Measurements from ENCODE around the gene VSIR. TPM values are rescaled to one million over a fixed set of nuclear protein-coding genes. Genes with fewer than 3 reads are reported as not detected.

VSIR gene
- total RNA-seq, 2 donors from 2014 or later, result 0.07 to 0.68 TPM

DNA sequence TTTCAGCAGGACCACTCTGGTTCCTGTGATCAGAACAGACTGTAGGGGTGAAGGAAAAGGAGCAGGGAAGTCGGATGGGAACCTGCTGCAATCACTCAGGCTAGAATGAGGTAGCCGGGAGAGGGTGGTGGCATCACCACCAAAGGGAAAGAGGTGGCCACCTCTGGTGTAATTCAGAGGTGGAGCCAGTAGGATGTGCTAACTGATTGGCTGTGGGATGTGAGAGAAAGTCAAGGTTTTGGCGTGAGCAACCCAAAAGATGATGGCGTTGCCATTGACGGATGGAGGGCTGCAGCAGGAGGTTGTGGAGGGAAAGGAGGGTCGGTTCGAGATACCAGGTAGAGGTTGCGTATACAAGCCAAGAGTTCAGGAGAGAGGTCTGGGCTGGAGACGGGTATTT, 7.4 kb upstream of the VSIR start:
- 84 to 91% methylated on average over 7 to 9 of the region's 9 CpGs for WGBS, 2 experiments (ENCODE audit: insufficient coverage in 1 of 2, insufficient read length in 1 of 2)
- no peak overlapping the region for H3K27ac ChIP-seq (ENCODE audit: low read depth, low read length)
- no peak overlapping the region for H3K4me3 Mint-ChIP-seq
- no peaks in the 10 kb centered on the region for H3K27me3 ChIP-seq (ENCODE audit: control insufficient read depth, insufficient read depth, low read length, poor library complexity, severe bottlenecking)
- H3K4me1 Mint-ChIP-seq, result no peaks in the 10 kb centered on the region
- no peak overlapping the region for H3K9ac ChIP-seq (ENCODE audit: extremely low read depth, low read length, poor library complexity, severe bottlenecking)
- no peaks in the 10 kb centered on the region for H3K4me1 ChIP-seq (ENCODE audit: control insufficient read depth, insufficient read depth, low read length)
- H3K36me3 Mint-ChIP-seq (ENCODE audit: low read depth), result no peaks in the 10 kb centered on the region
- no peaks in the 10 kb centered on the region for H3K36me3 ChIP-seq (ENCODE audit: control insufficient read depth, insufficient read depth, low read length)
- H3K4me3 ChIP-seq (ENCODE audit: low read length), result no peak overlapping the region
- no peaks in the 10 kb centered on the region for H3K9me3 ChIP-seq (ENCODE audit: control insufficient read depth, low read length)
- DNase-seq, result peak; percentile 62
- no peak overlapping the region for H3K27ac Mint-ChIP-seq
- peaks cover 3% of the 10 kb centered on the region for H3K9me3 Mint-ChIP-seq
- peaks cover 6% of the 10 kb centered on the region for H3K27me3 Mint-ChIP-seq (ENCODE audit: insufficient read depth)
- TF ChIP-seq, protein P1, sequence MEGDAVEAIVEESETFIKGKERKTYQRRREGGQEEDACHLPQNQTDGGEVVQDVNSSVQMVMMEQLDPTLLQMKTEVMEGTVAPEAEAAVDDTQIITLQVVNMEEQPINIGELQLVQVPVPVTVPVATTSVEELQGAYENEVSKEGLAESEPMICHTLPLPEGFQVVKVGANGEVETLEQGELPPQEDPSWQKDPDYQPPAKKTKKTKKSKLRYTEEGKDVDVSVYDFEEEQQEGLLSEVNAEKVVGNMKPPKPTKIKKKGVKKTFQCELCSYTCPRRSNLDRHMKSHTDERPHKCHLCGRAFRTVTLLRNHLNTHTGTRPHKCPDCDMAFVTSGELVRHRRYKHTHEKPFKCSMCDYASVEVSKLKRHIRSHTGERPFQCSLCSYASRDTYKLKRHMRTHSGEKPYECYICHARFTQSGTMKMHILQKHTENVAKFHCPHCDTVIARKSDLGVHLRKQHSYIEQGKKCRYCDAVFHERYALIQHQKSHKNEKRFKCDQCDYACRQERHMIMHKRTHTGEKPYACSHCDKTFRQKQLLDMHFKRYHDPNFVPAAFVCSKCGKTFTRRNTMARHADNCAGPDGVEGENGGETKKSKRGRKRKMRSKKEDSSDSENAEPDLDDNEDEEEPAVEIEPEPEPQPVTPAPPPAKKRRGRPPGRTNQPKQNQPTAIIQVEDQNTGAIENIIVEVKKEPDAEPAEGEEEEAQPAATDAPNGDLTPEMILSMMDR (conservative IDR thresholded peaks at IDR 0.05), result peak; percentile 35

- H3K9me3 ChIP-seq (ENCODE audit: control insufficient read depth, low read length), result no peaks in the 10 kb centered on the region
- no peaks in the 10 kb centered on the region for H3K27me3 ChIP-seq (ENCODE audit: control insufficient read depth, insufficient read depth, low read length, poor library complexity, severe bottlenecking)
- Mint-ChIP-seq H3K27ac (no peak overlapping the region), H3K4me3 (no peak overlapping the region), H3K4me1 (no peaks in the 10 kb centered on the region), H3K9me3 (peaks cover 3% of the 10 kb centered on the region), H3K27me3 (ENCODE audit: insufficient read depth) (peaks cover 4% of the 10 kb centered on the region), H3K36me3 (ENCODE audit: low read depth) (no peaks in the 10 kb centered on the region)
- no peak overlapping the region for H3K4me3 ChIP-seq (ENCODE audit: low read length)
- no peak overlapping the region for H3K9ac ChIP-seq (ENCODE audit: extremely low read depth, low read length, poor library complexity, severe bottlenecking)
- TF ChIP-seq, protein P1 (conservative IDR thresholded peaks at IDR 0.05), result no peak
- no peaks in the 10 kb centered on the region for H3K36me3 ChIP-seq (ENCODE audit: control insufficient read depth, insufficient read depth, low read length)
- no peak for DNase-seq
- WGBS, 2 experiments (ENCODE audit: insufficient coverage in 1 of 2, insufficient read length in 1 of 2), result 88 to 97% methylated on average over 7 of the region's 7 CpGs
- no peak overlapping the region for H3K27ac ChIP-seq (ENCODE audit: low read depth, low read length)
- H3K4me1 ChIP-seq (ENCODE audit: control insufficient read depth, insufficient read depth, low read length), result no peaks in the 10 kb centered on the region
These were observed 6.8 kb upstream of the VSIR start for GRCh38 chr10:71780156-71780555.

DNA sequence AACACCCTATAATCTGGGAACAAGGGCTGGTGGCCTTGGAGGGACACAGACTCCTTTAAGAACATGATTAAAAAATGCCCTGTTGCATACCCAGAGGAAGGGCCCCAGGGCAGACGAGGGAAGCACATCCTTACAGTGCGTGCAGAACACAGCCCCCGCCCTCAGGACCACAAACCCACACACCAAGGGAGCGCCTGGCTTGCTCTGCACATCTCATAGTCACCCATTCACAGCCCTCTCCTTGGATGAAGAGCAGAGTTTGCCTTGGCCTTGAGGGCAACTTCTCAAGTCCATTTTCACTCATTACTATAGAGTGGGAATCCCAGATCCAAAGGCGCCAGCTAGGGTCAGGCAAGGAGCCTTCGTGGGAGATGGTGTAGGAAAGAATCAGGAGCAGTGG, 6.3 kb upstream of the VSIR start:
- H3K27ac ChIP-seq (ENCODE audit: low read depth, low read length), result no peak overlapping the region
- DNase-seq, result no peak
- no peaks in the 10 kb centered on the region for H3K9me3 ChIP-seq (ENCODE audit: control insufficient read depth, low read length)
- H3K4me1 Mint-ChIP-seq, result no peaks in the 10 kb centered on the region
- H3K4me1 ChIP-seq (ENCODE audit: control insufficient read depth, insufficient read depth, low read length), result no peaks in the 10 kb centered on the region
- H3K4me3 Mint-ChIP-seq, result no peak overlapping the region
- H3K36me3 Mint-ChIP-seq (ENCODE audit: low read depth), result no peaks in the 10 kb centered on the region
- H3K36me3 ChIP-seq (ENCODE audit: control insufficient read depth, insufficient read depth, low read length), result no peaks in the 10 kb centered on the region
- WGBS, 2 experiments (ENCODE audit: insufficient coverage in 1 of 2, insufficient read length in 1 of 2), result 88 to 91% methylated on average over 2 to 6 of the region's 6 CpGs
- TF ChIP-seq, protein P1 (conservative IDR thresholded peaks at IDR 0.05), result no peak
- no peak overlapping the region for H3K9ac ChIP-seq (ENCODE audit: extremely low read depth, low read length, poor library complexity, severe bottlenecking)
- H3K27ac Mint-ChIP-seq, result no peak overlapping the region
- H3K4me3 ChIP-seq (ENCODE audit: low read length), result no peak overlapping the region
- H3K9me3 Mint-ChIP-seq, result peaks cover 3% of the 10 kb centered on the region
- peaks cover under 1% of the 10 kb centered on the region for H3K27me3 ChIP-seq (ENCODE audit: control insufficient read depth, insufficient read depth, low read length, poor library complexity, severe bottlenecking)
- H3K27me3 Mint-ChIP-seq (ENCODE audit: insufficient read depth), result peaks cover 5% of the 10 kb centered on the region
